IMR-90 (cell line): Measurements from ENCODE around the gene LMTK2.

Experiments
- CEBPB ChIP-seq: IDR thresholded peaks from 2 replicates; pipeline ENCODE4 v1.6.1; 2012; ENCODE audit warnings: low read depth, low read length, improper control_type of control experiment
- CTCF ChIP-seq: conservative IDR thresholded peaks from 2 replicates; pipeline ENCODE4 v1.5.1; 2012; ENCODE audit warnings: mild to moderate bottlenecking, low read depth, low read length, improper control_type of control experiment
- MAFK ChIP-seq: IDR thresholded peaks from 2 replicates; pipeline ENCODE4 v1.6.1; 2012; ENCODE audit warnings: low read depth, low read length, improper control_type of control experiment
- NFE2L2 ChIP-seq: fragments of 150-350 bp; IDR thresholded peaks from 2 replicates; pipeline ENCODE4 v1.6.1; 2016; ENCODE audit warnings: low read depth, mild to moderate bottlenecking, low read length
- POLR2A ChIP-seq: IDR thresholded peaks from 2 replicates; pipeline ENCODE4 v1.6.1; 2012; ENCODE audit warnings: mild to moderate bottlenecking, low read depth, low read length
- RAD21 ChIP-seq: IDR thresholded peaks from 2 replicates; pipeline ENCODE4 v1.6.1; 2012; ENCODE audit warnings: low read length, improper control_type of control experiment
- RCOR1 ChIP-seq: IDR thresholded peaks from 2 replicates; pipeline ENCODE4 v1.6.1; 2012; ENCODE audit warnings: mild to moderate bottlenecking, low read length, improper control_type of control experiment; ENCODE audit not compliant: insufficient replicate concordance
- USF2 ChIP-seq: fragments of 150-350 bp; IDR thresholded peaks from 2 replicates; pipeline ENCODE4 v1.6.1; 2017; ENCODE audit warnings: mild to moderate bottlenecking, antibody characterized with exemption, low read length, low read depth

- TF ChIP-seq CTCF, result no peak
- TF ChIP-seq CEBPB, result no peak
- TF ChIP-seq POLR2A, result no peak
- no peak for TF ChIP-seq RAD21
- TF ChIP-seq MAFK, result no peak
- no peak for TF ChIP-seq NFE2L2
- no peak for TF ChIP-seq RCOR1
- no peak for TF ChIP-seq USF2
These were observed 27.1 kb downstream of the LMTK2 start for GRCh38 chr7:98133621-98134303.
